PFSK-1 (cell line): ENCODE results near the gene GPAM.

ENCODE experiments used
- FOXP2 ChIP-seq: optimal IDR thresholded peaks from 2 replicates; pipeline ENCODE3; 2011; ENCODE audit warnings: borderline replicate concordance, control low read depth, inconsistent platforms; ENCODE audit not compliant: insufficient read depth; ENCODE audit errors: extremely low read length, extremely low read depth
- POLR2AphosphoS5 ChIP-seq: IDR thresholded peaks from 2 replicates; pipeline ENCODE4 v1.6.1; 2012; ENCODE audit warnings: low read depth, mild to moderate bottlenecking, control low read depth, low read length, moderate library complexity
- REST ChIP-seq, 2 experiments: IDR thresholded peaks; 2 replicates each; pipeline versions ENCODE4 v1.6.1 to v1.8.0; 2011 to 2012; ENCODE audit warnings: low read depth in 2 of 2, low read length in 2 of 2, control low read depth in 1 of 2, inconsistent platforms in 1 of 2, mild to moderate bottlenecking in 1 of 2, moderate library complexity in 1 of 2; ENCODE audit not compliant: insufficient read depth in 1 of 2
- SIN3A ChIP-seq: IDR thresholded peaks from 2 replicates; pipeline ENCODE4 v1.6.1; 2012; ENCODE audit warnings: mild to moderate bottlenecking, low read length, moderate library complexity, borderline replicate concordance; ENCODE audit not compliant: insufficient read depth
- TAF1 ChIP-seq: IDR thresholded peaks from 2 replicates; pipeline ENCODE4 v1.6.1; 2012; ENCODE audit warnings: low read length, control low read depth, borderline replicate concordance; ENCODE audit not compliant: insufficient read depth

- TF ChIP-seq POLR2AphosphoS5 = no peak
- TF ChIP-seq TAF1 = no peak
- no peak for TF ChIP-seq REST (IDR thresholded peaks at IDR 0.05; ENCODE audit: insufficient read depth in 1 of 2, low read depth in 2 of 2, low read length in 2 of 2)
- no peak for TF ChIP-seq SIN3A
- no peak for TF ChIP-seq FOXP2
Measured at GRCh38 chr10:112230325-112230988, 46.9 kb upstream of the GPAM start.
